PC-3 (cell line): ENCODE data around the gene HLA-DQA2. TPM values are rescaled to one million over a fixed set of nuclear protein-coding genes. Genes with fewer than 3 reads are reported as not detected.

Experiments
- ATAC-seq: fragments of 200-7000 bp; cut with Tn5 transposase; 2 replicates; pipeline ENCODE4 v1.9.1; 2020; ENCODE audit warnings: mild to moderate bottlenecking, moderate library complexity
- BruUV-seq: library from RNA; stranded (reverse); fragments of 400-500 nt; replicated peaks from 2 replicates; lab custom pipeline; 2021; lab: Mats Ljungman, UMichigan
- CTCF ChIA-PET: fragments of 300-600 bp; sonication (Branson Sonifier 250); formaldehyde crosslinking; loops from one replicate; lab custom pipeline; 2022; ENCODE audit warnings: antibody characterized with exemption; lab: Charles Lee
- POLR2A ChIA-PET: fragments of 300-600 bp; sonication (Branson Sonifier 250); formaldehyde crosslinking; loops from one replicate; lab custom pipeline; 2022; ENCODE audit warnings: antibody characterized with exemption; ENCODE audit not compliant: unreplicated experiment; lab: Charles Lee
- DNase-seq: peaks from one replicate; pipeline ENCODE4 v3.0.0-alpha.2; 2015
- H2AFZ ChIP-seq: fragments of 300-600 bp; sonication (generic); 2 replicates; pipeline ENCODE4 v1.6.0; 2016; ENCODE audit warnings: antibody characterized with exemption, low read length
- H3F3A ChIP-seq: fragments of 300-600 bp; sonication (generic); one replicate; pipeline ENCODE4 v1.6.0; 2017; ENCODE audit warnings: antibody characterized with exemption, low read length, control low read depth, mild to moderate bottlenecking; ENCODE audit not compliant: unreplicated experiment
- H3K27ac ChIP-seq: fragments of 300-600 bp; sonication (generic); 2 replicates; pipeline ENCODE4 v1.5.1; 2016; ENCODE audit warnings: mild to moderate bottlenecking, low read length
- H3K27me3 ChIP-seq: fragments of 300-600 bp; sonication (generic); 2 replicates; pipeline ENCODE4 v1.6.1; 2016; ENCODE audit warnings: low read length, mixed read lengths
- H3K36me3 ChIP-seq: fragments of 300-600 bp; sonication (generic); 2 replicates; pipeline ENCODE4 v1.6.1; 2016; ENCODE audit warnings: low read depth, mixed run types, low read length, mixed read lengths
- H3K4me1 ChIP-seq: fragments of 300-600 bp; sonication (generic); 2 replicates; pipeline ENCODE4 v1.5.1; 2016; ENCODE audit warnings: low read length; ENCODE audit not compliant: insufficient read depth
- H3K4me2 ChIP-seq: fragments of 300-600 bp; sonication (generic); 2 replicates; pipeline ENCODE4 v1.6.0; 2016; ENCODE audit warnings: low read length
- H3K4me3 ChIP-seq: fragments of 300-600 bp; sonication (generic); 2 replicates; pipeline ENCODE4 v1.5.1; 2016; ENCODE audit warnings: mild to moderate bottlenecking, low read length, mixed read lengths
- H3K79me2 ChIP-seq: fragments of 300-600 bp; sonication (generic); 2 replicates; pipeline ENCODE4 v1.6.1; 2017; ENCODE audit warnings: low read length, mixed read lengths
- H3K9ac ChIP-seq: fragments of 300-600 bp; sonication (generic); 2 replicates; pipeline ENCODE4 v1.6.0; 2016; ENCODE audit warnings: mild to moderate bottlenecking, low read length
- H3K9me2 ChIP-seq: fragments of 300-600 bp; sonication (generic); replicated peaks from 2 replicates; pipeline ENCODE4 v1.6.1; 2016; ENCODE audit warnings: mixed run types, low read length, mixed read lengths
- H3K9me3 ChIP-seq: fragments of 300-600 bp; sonication (generic); 2 replicates; pipeline ENCODE4 v1.6.1; 2016; ENCODE audit warnings: low read length, mixed read lengths
- H4K20me1 ChIP-seq: fragments of 300-600 bp; sonication (generic); 2 replicates; pipeline ENCODE4 v1.6.1; 2016; ENCODE audit warnings: low read length, mixed read lengths
- EZH2 ChIP-seq: fragments of 300-600 bp; sonication (generic); IDR thresholded peaks from one replicate; pipeline ENCODE4 v1.6.1; 2017; ENCODE audit warnings: antibody characterized with exemption, mild to moderate bottlenecking, low read length; ENCODE audit not compliant: unreplicated experiment
- EZH2phosphoT487 ChIP-seq: fragments of 300-600 bp; sonication (generic); IDR thresholded peaks from 2 replicates; pipeline ENCODE4 v1.6.1; 2018; ENCODE audit warnings: mild to moderate bottlenecking, antibody characterized with exemption, low read length, borderline replicate concordance
- intact Hi-C: fragments of 100-400 bp; cut with micrococcal nuclease; formaldehyde crosslinking; loops from 2 replicates; pipeline ENCODE4 v1.9.0; 2023
- total RNA-seq: library from RNA; depleted of rRNA; stranded (reverse); fragments of >200 nt; gene quantifications from 2 replicates; pipeline ENCODE4 v1.2.3, GENCODE V29; 2014
- TF ChIP-seq, protein P1 (sequence below): fragments of 300-600 bp; sonication (generic); conservative IDR thresholded peaks from 2 replicates; pipeline ENCODE4 v1.5.1; 2017; ENCODE audit warnings: antibody characterized with exemption, low read depth, mild to moderate bottlenecking, low read length

Gene HLA-DQA2
- total RNA-seq, 1 experiment from 2014 or later, result not detected

DNA sequence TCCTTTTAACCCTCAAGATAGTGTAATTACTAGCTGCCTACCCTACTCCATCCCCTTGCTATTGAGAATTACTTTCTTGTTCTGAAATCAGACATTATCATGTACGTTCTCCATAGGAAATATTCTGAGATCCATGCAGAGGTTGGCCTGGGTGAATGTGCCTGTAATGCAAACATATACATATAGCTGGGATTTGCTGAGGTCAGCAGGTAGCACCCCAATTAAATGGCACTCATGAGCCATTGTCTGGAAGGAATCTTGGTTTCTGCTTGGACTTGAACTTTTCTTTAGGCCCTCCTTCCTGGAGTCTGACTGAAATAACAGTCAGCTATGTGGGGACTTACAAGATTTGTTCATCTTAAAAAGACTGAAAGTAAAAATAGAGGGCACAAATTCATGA lies 18.5 kb downstream of the HLA-DQA2 start:
- TF ChIP-seq EZH2phosphoT487, result no peak
- no peak for TF ChIP-seq EZH2
- TF ChIP-seq, protein P1, sequence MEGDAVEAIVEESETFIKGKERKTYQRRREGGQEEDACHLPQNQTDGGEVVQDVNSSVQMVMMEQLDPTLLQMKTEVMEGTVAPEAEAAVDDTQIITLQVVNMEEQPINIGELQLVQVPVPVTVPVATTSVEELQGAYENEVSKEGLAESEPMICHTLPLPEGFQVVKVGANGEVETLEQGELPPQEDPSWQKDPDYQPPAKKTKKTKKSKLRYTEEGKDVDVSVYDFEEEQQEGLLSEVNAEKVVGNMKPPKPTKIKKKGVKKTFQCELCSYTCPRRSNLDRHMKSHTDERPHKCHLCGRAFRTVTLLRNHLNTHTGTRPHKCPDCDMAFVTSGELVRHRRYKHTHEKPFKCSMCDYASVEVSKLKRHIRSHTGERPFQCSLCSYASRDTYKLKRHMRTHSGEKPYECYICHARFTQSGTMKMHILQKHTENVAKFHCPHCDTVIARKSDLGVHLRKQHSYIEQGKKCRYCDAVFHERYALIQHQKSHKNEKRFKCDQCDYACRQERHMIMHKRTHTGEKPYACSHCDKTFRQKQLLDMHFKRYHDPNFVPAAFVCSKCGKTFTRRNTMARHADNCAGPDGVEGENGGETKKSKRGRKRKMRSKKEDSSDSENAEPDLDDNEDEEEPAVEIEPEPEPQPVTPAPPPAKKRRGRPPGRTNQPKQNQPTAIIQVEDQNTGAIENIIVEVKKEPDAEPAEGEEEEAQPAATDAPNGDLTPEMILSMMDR, result no peak
- no peaks in the 10 kb centered on the region for H3K36me3 ChIP-seq
- no peaks in the 10 kb centered on the region for H3F3A ChIP-seq
- no peak overlapping the region for H3K9ac ChIP-seq
- no peaks in the 10 kb centered on the region for H3K4me1 ChIP-seq
- no peak overlapping the region for H3K27ac ChIP-seq
- ChIA-PET POLR2A (no interaction called here), CTCF (no interaction called here)
- BruUV-seq, result no TSS peak
- H3K4me3 ChIP-seq, result no peak overlapping the region
- H3K9me3 ChIP-seq, result no peaks in the 10 kb centered on the region
- peaks cover 80% of the 10 kb centered on the region for H3K27me3 ChIP-seq
- H2AFZ ChIP-seq, result no peak overlapping the region
- no peak for DNase-seq
- H3K4me2 ChIP-seq, result no peak overlapping the region
- H4K20me1 ChIP-seq, result no peaks in the 10 kb centered on the region
- ATAC-seq, result no peak
- intact Hi-C loops, result loop anchor here (10.0 kb wide), 1 partner anchor 95 kb away; the partner anchor contains the start of gene HLA-DQB1
- H3K9me2 ChIP-seq, result no peaks in the 10 kb centered on the region
- no peaks in the 10 kb centered on the region for H3K79me2 ChIP-seq

DNA sequence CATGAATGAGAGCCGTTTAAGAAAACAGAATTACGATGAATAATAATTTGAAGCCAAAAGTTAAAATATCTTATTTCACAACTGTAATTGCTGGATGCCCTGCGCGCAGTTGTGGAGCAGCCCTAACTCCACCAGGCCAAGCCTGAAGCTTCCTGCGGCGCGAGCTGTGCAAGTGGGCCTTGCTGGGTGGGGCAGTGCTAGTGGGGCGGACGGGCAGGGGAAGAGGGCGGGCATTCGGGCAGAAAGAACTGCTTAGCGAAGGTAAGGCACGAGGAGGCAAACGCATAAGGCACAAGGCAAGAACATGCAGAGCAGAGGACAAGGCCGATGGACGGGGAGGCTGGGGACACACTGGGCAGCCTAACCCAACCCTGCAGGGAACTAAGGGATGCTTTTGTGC lies 19.9 kb downstream of the HLA-DQA2 start:
- Histone ChIP-seq H3K27me3 (peaks cover 71% of the 10 kb centered on the region), H3K9me2 (no peaks in the 10 kb centered on the region), H3K4me2 (no peak overlapping the region), H3K4me1 (no peaks in the 10 kb centered on the region), H3K4me3 (no peak overlapping the region), H3K9ac (no peak overlapping the region), H4K20me1 (no peaks in the 10 kb centered on the region), H2AFZ (no peak overlapping the region), H3K27ac (no peak overlapping the region), H3F3A (no peaks in the 10 kb centered on the region), H3K79me2 (no peaks in the 10 kb centered on the region), H3K9me3 (no peaks in the 10 kb centered on the region), H3K36me3 (no peaks in the 10 kb centered on the region)
- no peak for TF ChIP-seq EZH2phosphoT487
- TF ChIP-seq, protein P1, result no peak
- TF ChIP-seq EZH2, result no peak
- ChIA-PET CTCF (no interaction called here), POLR2A (no interaction called here)
- ATAC-seq (no peak), DNase-seq (no peak)
- intact Hi-C loops, result loop anchor here (10.0 kb wide), 1 partner anchor 96 kb away; the partner anchor contains the start of gene HLA-DQB1
- BruUV-seq, result no TSS peak

DNA sequence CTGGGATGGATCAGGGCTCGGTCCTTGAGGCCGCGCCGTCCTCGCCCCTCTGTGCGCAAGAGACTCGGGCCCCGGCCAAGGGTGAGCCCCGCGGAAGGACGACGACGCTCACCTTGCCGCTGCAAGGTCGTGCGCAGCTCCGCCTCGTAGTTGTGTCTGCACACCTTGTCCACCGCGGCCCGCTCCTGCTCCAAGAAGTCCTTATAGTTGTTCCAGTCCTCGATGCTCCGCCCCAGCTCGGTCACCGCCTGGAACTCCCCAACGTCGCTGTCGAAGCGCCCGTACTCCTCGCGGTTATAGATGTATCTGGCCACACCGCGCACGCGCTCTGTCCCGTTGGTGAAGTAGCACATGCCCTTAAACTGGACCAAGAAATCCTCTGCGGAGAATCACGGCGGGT lies 20.4 kb downstream of the HLA-DQA2 start:
- ChIA-PET CTCF (no interaction called here), POLR2A (no interaction called here)
- no peak overlapping the region for H3K9ac ChIP-seq
- H3K9me3 ChIP-seq, result no peaks in the 10 kb centered on the region
- no peak for DNase-seq
- no peak for ATAC-seq
- H3K4me2 ChIP-seq, result no peak overlapping the region
- BruUV-seq, result no TSS peak
- no peak overlapping the region for H3K27ac ChIP-seq
- no peaks in the 10 kb centered on the region for H3F3A ChIP-seq
- intact Hi-C loops, result loop anchor here (10.0 kb wide), 1 partner anchor 97 kb away; the partner anchor contains the start of gene HLA-DQB1
- no peaks in the 10 kb centered on the region for H3K79me2 ChIP-seq
- no peak overlapping the region for H3K4me3 ChIP-seq
- H3K36me3 ChIP-seq, result no peaks in the 10 kb centered on the region
- no peaks in the 10 kb centered on the region for H3K9me2 ChIP-seq
- H3K27me3 ChIP-seq, result peaks cover 70% of the 10 kb centered on the region
- H4K20me1 ChIP-seq, result no peaks in the 10 kb centered on the region
- no peaks in the 10 kb centered on the region for H3K4me1 ChIP-seq
- H2AFZ ChIP-seq, result no peak overlapping the region
- no peak for TF ChIP-seq EZH2
- no peak for TF ChIP-seq EZH2phosphoT487
- TF ChIP-seq, protein P1, result no peak
